BE2C (cell line): ENCODE measurements around the gene CBFA2T2.

Experiments used
- DNase-seq: peaks from one replicate; pipeline ENCODE4 v3.0.0-alpha.2; 2020
- H3K27me3 ChIP-seq: fragments of 250-450 bp; sonication (Bioruptor Pico); 2 replicates; pipeline ENCODE4 v1.5.1; 2020; ENCODE audit warnings: mild to moderate bottlenecking
- H3K36me3 ChIP-seq: fragments of 250-450 bp; sonication (Bioruptor Pico); 2 replicates; pipeline ENCODE4 v1.5.1; 2020; ENCODE audit warnings: mild to moderate bottlenecking
- H3K4me1 ChIP-seq: fragments of 250-450 bp; sonication (Bioruptor Pico); 2 replicates; pipeline ENCODE4 v1.5.1; 2020
- H3K4me3 ChIP-seq: 2 replicates; pipeline ENCODE4 v1.5.1; 2011; ENCODE audit warnings: low read depth, low read length
- H3K9me3 ChIP-seq: fragments of 250-450 bp; sonication (Bioruptor Pico); 2 replicates; pipeline ENCODE4 v1.5.1; 2020
- TF ChIP-seq, protein P1 (sequence below): IDR thresholded peaks from 2 replicates; pipeline ENCODE4 v1.5.1; 2012; ENCODE audit warnings: mild to moderate bottlenecking, low read depth, low read length

CBFA2T2 gene

DNA sequence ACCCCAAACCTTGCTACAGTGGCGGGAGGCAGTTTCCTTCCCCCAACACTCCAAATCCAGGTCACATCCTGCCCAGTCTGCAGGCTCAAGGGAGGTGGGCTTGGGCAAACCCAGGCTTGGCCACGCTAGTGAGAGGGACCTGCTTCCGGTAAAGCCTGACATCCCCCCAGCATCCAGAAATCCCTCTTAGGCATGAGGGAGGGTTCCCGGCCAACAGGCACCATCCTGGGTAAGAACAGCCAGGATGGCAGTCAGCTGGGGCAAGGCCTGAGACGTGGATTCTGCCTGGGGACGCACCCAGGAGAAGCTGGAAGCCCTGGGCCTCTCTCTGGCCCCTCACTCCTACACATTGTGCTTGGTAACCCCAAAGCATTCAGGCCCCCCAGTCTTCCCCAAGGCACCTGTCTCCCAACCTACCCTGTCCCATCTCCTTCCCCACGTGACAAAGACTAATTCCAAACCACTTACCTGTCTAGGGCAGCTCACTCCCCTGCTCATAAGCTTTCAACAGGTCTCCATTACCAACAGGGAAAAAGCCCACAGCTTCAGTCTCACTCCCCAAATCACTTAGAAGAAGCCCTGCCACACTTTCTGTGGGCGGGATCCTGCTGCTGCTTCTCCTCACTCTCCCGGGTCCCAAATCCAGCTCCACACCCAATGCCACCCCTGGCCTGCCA lies 174.3 kb downstream of the CBFA2T2 start:
- H3K36me3 ChIP-seq = peaks cover 12% of the 10 kb centered on the region
- peaks cover 5% of the 10 kb centered on the region for H3K4me1 ChIP-seq
- TF ChIP-seq, protein P1, sequence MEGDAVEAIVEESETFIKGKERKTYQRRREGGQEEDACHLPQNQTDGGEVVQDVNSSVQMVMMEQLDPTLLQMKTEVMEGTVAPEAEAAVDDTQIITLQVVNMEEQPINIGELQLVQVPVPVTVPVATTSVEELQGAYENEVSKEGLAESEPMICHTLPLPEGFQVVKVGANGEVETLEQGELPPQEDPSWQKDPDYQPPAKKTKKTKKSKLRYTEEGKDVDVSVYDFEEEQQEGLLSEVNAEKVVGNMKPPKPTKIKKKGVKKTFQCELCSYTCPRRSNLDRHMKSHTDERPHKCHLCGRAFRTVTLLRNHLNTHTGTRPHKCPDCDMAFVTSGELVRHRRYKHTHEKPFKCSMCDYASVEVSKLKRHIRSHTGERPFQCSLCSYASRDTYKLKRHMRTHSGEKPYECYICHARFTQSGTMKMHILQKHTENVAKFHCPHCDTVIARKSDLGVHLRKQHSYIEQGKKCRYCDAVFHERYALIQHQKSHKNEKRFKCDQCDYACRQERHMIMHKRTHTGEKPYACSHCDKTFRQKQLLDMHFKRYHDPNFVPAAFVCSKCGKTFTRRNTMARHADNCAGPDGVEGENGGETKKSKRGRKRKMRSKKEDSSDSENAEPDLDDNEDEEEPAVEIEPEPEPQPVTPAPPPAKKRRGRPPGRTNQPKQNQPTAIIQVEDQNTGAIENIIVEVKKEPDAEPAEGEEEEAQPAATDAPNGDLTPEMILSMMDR = no peak
- H3K27me3 ChIP-seq = no peaks in the 10 kb centered on the region
- no peak for DNase-seq
- H3K9me3 ChIP-seq = no peaks in the 10 kb centered on the region
- H3K4me3 ChIP-seq = peak overlapping the region; percentile 81

DNA sequence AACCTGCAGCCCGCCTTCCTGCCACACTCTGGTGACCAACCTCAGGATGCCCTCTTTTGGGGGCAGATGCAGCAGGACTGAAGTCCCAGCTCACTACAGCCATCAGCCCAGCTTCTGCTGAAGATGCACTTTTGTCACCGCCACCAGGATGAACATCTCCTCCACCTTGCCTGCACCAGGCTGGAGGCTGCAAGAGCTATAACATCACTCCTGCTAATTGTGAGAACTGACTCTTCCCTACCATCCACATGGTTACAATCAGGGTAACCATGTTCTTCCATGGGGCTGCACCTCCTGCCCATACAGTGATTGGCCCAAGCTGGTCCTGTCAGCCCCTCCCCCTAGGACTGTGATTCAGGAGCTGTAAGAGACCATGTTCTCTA lies 174.9 kb downstream of the CBFA2T2 start:
- no peak overlapping the region for H3K4me3 ChIP-seq
- peaks cover 5% of the 10 kb centered on the region for H3K4me1 ChIP-seq
- no peaks in the 10 kb centered on the region for H3K9me3 ChIP-seq
- peaks cover 10% of the 10 kb centered on the region for H3K36me3 ChIP-seq
- no peaks in the 10 kb centered on the region for H3K27me3 ChIP-seq
- no peak for DNase-seq
- TF ChIP-seq, protein P1 = no peak

DNA sequence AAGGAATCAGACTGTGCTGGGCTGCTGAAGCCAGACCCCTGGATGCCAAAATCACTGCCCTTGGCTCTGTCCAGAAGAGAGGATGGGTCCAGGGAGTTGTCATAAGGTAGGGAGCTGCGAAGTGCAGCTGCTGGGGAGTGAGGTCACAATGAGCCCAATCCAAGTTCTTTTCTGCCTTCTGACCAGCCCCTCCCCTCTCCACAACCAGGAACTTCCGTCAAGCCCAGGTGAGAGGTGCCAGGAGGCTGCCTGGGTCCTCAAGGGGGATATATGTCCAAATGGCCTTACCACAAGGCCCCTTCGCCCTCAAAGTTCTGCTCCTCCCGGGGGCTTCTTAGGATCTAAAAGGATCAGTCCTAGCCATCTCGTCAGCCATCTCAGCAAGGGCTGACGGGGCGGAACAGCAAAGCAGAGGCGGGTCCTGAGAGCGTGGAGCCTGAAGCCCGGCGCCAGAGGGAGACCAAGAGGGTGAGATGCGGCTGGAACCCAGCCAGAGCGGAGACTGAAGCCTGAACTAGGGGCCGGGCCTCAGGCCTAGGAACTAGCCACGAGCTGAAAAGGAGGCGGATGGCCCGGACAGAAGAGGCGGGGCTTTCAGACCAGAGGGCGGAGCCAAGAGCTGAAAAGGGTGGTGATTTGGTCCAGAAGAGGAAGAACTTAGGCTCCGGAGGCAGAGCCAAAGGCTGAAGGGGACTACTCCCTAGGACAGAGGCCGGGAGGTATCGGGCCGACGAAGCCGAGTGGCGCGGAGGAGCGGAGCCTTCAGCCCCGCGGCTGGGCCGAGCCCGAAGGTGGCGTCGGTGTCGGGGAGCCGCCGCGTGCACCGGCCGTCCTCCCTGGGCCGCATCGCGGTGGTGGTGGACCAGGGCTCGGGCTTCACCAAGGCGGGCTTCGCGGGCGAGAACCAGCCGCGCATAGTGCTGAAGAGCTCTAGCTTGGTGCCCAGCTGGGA lies 176.7 kb downstream of the CBFA2T2 start, which contains the start of gene ACTL10:
ACTL10 (plus strand) TSS at position 651 of the 952 bp plus-strand sequence. CDS start 555 bp downstream, outside the sequence.
- TF ChIP-seq, protein P1 = peak; percentile 44
- Histone ChIP-seq H3K9me3 (no peaks in the 10 kb centered on the region), H3K27me3 (no peaks in the 10 kb centered on the region), H3K4me1 (peaks cover 5% of the 10 kb centered on the region), H3K36me3 (peaks cover 19% of the 10 kb centered on the region), H3K4me3 (peak within 1 kb of the TSS; percentile 46)
- DNase-seq = peak; percentile 98

DNA sequence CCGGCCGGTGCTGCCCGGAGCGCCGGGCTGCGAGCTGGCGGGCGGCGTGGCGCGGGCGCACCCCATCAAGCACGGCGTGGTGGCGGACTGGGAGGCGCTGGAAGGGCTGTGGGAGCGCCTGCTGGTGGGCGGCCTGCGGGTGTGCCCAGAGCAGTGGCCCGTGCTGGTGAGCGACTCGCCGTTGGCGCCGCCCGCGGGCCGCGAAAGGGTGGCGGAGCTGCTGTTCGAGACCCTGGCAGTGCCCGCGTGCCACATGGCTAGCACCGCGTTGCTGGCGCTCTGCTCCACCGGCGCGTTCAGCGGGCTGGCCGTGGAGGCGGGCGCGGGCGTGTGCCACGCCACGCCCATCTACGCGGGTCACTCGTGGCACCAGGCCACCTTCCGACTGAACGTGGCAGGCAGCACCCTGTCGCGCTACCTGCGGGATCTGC lies 177.4 kb downstream of the CBFA2T2 start:
- Histone ChIP-seq H3K4me3 (peak overlapping the region; percentile 46), H3K9me3 (no peaks in the 10 kb centered on the region), H3K27me3 (no peaks in the 10 kb centered on the region), H3K4me1 (peaks cover 5% of the 10 kb centered on the region), H3K36me3 (peaks cover 23% of the 10 kb centered on the region)
- TF ChIP-seq, protein P1 = no peak
- peak; percentile 65 for DNase-seq

DNA sequence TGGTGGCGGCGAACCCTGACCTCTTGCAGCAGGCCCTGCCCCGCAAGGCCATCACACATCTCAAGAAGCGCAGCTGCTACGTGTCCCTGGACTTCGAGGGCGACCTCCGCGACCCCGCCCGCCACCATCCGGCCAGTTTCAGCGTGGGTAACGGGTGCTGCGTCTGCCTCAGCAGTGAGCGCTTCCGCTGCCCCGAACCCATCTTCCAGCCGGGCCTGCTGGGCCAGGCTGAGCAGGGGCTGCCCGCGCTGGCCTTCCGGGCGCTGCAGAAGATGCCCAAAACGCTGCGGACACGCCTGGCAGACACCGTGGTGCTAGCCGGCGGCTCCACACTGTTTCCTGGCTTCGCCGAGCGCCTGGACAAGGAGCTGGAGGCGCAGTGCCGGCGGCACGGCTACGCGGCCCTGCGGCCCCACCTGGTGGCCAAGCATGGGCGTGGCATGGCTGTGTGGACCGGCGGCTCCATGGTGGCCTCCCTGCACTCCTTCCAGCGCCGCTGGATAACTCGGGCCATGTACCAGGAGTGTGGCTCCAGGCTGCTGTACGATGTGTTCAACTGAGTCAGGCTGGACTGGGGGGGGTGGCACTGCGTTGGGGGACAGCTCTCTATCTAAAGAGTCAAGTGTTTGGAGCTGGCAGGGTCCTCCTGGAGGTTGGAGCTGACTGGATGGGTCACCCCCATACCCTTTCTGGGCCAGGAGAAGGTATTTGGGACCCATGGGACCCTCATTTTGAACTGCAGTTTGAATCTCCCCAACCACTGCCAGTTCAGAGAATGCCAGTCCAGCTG lies 178.0 kb downstream of the CBFA2T2 start:
- H3K36me3 ChIP-seq = peaks cover 23% of the 10 kb centered on the region
- H3K4me3 ChIP-seq = peak overlapping the region; percentile 46
- H3K4me1 ChIP-seq = peaks cover 5% of the 10 kb centered on the region
- no peaks in the 10 kb centered on the region for H3K27me3 ChIP-seq
- TF ChIP-seq, protein P1 = peak; percentile 80
- H3K9me3 ChIP-seq = no peaks in the 10 kb centered on the region
- peak; percentile 85 for DNase-seq
